NCI-H524 (cell line): ENCODE measurements around the gene C19orf18.
"Not testable (repeated sequence)": the region's sequence is repeated elsewhere in the genome, so short reads cannot be mapped to it uniquely, and the experiment has no call there.

ENCODE experiments used
- DNase-seq, 2 experiments: peaks; one replicate each; lab custom pipeline; 2025; lab: John Stamatoyannopoulos, UW

C19orf18 gene

DNA sequence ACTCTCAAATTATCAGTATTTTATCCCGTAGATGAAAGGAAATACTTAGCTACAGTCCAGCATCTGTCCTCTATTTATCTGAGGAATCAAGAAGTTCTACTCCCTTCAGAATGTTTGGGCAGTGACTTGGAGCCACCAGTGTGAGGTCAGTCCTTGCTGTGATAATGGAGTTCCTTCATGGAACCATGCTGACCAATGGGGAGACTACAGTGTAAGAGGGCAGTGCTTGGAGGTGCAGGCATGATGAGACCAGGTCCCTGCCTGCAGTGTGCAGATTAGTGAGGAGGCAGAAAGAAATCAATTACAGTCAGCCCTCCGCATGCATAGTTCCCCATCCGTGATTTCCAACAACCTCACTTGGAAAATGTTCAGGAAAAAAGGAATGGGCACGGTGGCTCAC, at the start of gene C19orf18:
C19orf18 (minus strand) TSS at position 101 of the 400 bp plus-strand sequence. CDS start 102 bp downstream, outside the sequence.
- DNase-seq: no peak

DNA sequence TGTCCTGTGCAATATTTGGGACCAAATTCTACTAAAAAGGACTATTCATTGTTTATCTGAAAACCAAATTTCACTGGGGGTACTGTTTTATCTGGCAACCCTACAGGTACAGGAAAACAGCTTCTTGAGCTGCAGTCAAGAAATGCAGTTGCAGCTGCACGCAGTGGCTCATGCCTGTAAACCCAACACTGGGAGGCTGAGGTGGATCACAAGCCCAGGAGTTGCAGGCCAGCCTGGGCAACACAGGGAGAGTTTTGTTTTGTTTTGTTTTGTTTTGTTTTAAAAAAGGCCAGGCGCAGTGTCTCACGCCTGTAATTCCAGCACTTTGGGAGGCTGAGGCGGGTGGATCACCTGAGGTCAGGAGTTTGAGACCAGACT, 47.9 kb upstream of the C19orf18 start:
- no peak for DNase-seq

DNA sequence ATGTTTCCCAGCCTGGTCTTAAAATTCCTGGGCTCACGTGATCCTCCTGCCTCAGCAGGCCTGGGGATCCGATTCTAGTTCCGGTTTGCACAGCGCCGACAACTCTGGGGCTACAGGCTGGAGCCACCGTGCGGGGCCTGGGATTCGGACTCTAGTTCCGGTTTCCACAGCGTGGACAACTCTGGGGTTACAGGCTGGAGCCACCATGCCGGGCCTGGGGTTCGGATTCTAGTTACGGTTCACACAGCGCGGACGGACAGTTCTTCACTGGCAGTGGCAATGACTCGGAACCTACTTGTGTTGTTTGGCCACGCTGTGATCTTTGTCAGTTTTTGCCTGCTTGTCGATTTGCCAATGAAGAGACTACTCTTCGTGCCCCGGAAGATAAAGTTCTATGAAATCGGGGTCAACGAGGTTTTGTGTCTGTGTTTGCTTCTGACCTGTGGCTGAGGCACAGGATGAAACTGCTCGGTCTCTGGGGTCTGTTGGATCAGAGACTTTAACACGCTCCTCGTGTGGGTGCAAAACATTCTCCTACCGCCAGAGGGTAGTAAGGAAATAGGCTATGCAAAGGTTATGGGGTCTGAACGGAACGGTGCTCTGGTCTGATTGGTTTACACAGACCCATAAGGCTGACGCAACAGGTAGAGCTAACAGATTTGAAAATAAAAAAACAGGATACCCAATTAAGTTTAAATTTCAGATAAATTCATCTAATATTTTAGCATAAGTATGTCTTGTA, 47.4 kb upstream of the C19orf18 start:
- peak; percentile 20 to 80 for DNase-seq

DNA sequence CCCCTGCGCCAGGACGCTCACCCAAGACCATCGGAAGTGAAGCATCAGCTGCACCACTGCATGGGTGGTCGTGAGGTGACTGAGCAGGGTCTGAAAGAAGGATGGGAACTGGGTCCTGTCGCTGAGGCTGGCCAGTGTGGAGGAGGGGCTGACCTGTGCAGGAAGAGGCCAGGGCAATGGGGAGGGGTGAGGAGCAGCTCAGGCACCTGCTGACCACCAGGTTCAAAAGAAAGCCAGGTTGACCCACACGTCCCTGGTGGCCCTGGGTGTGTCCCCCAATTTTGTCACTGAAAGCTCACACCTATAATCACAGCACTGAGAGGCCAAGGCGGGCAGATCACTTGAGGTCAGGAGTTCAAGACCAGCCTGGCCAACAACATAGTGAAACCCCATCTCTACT, 45.8 kb upstream of the C19orf18 start:
- no peak for DNase-seq

DNA sequence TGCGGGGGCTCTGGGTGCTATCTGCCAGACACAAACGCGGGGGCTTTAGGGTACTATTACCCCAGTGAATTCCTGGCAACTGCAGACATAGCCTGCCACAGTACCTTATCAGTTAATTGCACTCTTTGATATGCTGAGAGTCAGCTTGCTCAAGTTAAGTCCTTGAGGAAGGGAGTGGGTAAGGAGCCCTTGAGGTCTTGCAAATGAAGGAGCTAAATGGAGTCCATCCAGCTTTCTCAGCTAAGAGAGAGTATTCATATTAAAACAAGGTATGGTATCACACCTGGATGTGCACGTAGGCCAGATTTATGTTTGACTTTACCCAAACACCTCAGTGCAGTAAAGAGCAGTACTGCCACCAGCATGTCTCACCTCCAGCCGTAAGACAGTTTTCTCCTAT, 39.8 kb upstream of the C19orf18 start:
- DNase-seq: no peak

DNA sequence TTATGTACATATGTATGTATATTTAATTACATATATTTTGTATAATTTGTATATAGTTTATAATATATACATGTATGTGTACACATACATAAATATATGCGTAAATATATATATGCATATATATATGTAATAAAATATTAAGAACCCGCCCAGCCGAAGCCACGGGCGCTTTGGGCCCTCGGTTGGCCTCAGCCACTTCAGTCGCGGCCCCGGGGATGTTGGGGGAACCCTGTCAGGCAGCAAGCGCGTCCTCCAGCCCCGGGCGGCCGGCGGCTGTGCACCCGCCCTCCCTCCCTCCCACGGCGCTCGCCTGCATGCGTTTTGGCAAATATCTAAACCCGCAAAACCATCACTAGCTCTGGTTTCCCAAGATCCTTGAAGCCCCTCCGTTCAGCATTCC, 36.2 kb upstream of the C19orf18 start:
- DNase-seq: no peak

DNA sequence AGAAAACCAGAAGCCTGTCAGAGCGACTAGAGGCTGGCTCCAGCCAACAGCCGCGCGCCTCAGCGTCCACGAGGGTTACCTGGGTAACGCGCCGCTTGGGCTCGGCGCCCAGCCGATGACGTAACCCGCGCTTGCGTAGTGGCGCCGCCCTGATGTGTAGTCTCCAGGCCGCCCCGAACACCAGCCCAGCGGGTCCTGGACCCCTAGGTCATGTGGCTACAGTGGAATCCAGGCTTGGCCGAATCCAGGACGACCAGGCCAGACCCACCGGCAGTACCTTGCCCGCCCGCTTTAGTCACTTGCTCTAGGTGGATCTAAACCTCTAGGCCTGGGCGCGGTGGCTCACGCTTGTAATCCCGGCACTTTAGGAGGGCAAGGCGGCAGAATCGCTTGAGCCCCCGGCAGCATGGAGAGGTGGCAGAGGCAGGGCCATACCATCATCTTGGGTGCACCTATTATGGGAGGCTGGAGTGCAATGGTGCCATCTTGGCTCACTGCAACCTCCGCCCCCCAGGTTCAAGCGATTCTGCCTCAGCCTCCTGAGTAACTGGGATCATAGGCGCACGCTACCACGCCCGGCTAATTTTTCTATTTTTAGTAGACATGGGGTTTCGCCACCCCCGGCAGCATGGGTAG, 35.5 kb upstream of the C19orf18 start:
- peak; percentile 90 to 93 for DNase-seq

DNA sequence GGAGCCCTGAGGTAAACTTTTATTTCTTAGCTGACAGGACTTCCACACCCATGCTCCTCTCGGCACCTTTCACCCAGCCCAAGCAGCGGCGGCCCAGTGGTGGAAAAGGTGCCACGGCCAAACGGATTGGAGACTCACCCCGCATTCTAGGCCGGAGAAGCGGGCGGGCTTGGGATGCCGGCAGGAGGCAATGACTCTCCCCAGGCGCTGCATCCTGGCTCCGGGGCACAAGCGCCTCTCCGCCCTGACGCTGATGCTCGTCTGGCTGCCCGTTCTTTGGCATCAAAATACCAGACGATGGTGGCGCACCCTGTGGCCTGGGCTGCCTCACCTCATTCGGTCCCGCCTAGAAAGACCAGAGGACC, 34.9 kb upstream of the C19orf18 start:
- no peak for DNase-seq

DNA sequence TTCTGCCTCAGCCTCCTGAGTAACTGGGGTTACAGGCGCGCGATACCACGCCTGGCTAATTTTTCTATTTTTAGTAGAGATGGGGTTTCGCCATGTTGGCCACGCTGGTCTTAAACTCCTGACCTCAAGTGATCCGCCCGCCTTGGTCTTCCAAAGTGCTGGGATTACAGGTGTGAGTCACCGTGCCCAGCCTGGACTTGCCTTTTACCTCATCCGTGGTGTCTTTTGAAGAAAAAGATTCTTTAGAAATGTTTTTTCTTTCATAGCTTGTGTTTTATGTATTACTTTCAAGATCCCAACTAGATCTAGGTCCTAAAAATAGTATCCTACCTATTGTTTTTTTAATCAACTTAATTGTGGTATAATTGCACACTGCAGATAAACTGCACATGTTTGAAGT, 34.5 kb upstream of the C19orf18 start:
- DNase-seq: not testable (repeated sequence)

DNA sequence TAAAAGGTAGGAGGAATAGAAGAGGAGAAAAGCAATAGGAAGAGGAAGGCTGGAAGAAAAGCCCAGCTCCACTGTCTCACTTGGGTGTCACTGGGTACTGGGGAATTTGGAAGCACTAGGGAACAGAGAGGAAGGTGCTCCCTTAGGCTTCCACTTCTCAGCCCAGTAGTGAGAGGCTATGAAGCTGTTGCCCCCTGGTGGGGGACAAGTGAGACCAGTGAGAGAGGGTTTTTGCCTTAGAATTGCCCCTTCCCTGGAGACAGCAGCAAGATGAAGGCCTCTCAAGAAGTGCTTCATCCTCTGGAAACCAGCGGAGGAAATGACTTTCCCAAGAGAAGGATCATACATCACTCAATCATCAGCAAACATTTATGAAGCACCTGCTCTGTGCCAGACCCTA, 33.0 kb upstream of the C19orf18 start:
- peak in 1 of 2 experiments; percentile 33 for DNase-seq

DNA sequence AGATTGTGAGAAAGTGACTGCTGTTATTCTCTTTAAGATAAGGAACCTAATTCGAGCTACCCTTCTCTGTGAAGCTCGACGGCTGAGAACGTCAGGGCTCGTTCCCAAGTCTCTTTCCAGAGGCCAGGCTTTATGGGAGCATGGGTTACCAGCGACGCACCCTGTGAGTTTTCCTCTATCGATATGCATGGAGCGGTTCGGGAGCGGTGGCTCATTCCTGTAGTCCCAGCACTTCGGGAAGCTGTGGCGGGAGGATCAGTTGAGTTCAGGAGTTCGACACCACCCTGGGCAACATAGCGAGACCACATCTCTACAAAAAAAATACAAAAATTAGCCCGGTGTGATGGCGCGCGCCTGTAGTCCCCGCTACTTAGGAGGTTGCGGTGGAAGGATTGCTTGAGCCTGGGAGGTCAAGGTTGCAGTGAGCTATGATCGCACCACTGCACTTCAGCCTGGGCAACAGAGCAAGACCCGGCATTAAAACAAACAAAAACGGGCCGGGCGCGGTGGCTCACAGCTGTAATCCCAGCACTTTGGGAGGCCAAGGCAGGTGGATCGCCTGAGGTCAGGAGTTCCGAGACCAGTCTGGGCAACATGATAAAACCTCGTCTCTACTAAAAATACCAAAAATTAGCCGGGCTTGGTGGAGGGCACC, 29.0 kb upstream of the C19orf18 start:
- DNase-seq: peak in 1 of 2 experiments; percentile 31

DNA sequence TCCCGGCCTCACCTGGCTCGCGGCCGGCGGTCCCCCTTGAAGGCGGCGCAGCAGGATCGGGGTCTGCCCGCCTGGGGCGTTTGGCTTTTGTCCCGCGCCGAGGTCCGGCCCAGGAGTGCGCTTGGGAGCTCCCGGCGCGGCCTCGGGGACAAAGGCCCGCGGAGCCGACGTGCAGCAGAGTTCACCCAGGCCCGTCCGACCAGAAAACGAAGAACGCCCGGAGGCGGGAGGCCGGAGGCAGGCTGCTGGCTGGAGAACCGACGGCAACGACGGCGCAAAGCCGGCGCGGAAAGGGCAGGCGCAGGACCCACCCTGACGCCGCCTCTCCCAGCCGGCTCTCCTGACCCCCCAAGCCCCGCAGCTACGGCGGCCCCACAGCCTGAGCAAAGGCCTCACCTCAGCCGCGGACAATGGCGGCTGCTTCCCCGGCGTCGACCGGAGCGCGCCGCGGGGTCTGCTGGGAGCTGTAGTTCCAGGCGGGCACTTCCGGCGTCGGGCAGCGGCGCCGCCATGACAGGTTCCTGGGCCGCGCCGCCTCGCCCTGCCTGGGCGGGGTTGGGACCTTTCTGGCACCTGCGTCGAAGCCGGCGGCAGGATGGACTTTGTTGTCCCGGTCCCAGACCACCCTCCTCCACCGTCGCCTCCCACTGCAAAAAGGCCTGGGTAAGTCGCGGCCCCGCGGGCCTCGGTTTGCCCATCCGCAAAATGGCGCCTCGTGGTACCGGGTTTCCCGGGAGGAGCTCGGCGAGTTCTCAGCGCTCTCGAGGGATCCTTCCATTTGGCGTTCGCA, 28.2 kb upstream of the C19orf18 start, which contains the start of gene ZNF606:
ZNF606 (minus strand) TSS at position 437 of the 790 bp plus-strand sequence. CDS start 1,501 bp downstream, outside the sequence.
- peak; percentile 69 to 81 for DNase-seq

DNA sequence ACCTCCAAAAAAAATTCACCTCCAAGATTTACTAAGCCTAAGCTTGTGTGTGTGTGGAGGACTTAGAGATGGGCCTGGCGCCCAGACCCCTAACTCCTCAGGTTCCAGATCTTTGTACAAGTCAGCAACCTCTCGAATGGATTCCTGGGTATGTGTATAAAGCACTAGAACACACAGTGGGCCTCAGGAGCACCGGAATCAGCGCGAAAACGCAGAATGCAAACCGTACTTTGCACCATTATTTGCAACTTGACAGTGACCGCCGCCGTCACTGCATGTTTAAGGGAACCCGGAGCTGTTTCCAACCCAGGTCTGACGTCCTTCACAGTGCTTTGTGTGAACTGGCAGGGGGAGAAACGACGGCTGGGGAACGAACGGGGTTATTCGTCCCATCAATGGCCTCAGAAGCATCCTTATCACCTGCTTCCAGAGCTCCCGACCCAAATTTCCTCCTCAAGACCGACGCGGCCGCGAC, 27.6 kb upstream of the C19orf18 start:
- no peak for DNase-seq

DNA sequence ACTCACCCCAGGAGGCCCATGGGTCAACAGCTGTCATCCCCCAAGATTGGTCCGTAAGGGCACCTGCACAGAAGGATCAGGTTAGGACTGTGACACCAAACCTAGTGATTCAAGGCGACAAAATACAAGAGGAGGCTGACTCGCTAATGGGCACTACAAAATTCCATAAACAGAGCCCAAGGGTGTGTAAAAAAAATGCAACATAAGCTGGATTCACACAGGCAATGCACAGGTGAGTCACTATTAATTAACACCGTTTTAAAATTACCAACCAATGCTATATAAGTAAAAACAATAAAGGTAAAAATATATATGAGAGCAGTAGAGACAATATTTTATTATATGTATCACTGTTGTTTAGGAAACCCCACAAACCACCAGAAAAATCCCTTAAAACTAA, 26.3 kb upstream of the C19orf18 start:
- DNase-seq: no peak

DNA sequence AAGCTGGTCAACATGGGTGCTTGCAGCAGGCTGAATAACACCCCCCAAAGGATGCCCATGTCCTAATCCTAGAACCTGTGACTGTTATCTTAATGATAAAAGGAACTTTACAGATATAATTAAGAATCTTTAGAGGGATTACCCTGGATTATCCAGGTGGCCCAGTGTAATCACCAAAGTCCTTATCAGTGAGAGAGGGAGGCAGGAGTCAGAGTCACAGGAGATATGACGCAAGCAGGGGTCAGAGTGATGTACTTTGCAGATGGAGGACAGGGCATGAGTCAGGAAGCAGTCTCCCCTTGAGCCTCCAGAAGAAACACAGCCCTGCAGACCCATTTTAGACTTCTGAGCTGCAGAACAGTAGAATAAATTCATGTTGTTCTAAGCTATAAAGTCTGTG, 18.5 kb upstream of the C19orf18 start:
- no peak for DNase-seq

DNA sequence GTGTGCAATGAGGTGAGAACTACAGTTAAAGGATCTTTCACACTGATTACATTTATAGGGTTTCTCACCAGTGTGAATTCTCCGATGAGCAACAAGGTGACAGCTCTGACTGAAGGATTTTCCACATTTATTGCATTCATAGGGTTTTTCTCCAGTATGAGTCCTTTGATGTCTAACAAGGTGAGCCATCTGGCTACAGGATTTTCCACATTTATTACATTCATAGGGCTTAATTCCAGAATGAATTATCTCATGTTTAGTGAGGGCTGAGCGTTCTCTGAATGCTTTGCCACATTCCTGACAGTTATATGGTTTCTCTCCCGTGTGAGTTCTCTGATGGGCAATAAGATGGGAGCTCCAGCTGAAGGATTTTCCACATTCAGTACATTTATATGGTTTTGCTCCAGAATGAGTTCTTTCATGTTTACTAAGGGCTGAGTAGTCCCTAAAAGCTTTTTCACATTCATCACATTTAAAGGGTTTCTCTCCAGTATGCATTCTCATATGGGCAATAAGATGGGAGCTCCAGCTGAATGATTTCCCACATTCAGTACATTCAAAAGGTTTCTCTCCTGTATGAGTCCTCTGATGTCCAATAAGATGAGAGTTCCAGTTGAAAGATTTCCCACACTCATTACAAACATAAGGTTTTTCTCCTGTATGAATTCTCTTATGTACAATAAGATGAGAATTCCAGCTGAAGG, 4.4 kb upstream of the C19orf18 start:
- no peak for DNase-seq

DNA sequence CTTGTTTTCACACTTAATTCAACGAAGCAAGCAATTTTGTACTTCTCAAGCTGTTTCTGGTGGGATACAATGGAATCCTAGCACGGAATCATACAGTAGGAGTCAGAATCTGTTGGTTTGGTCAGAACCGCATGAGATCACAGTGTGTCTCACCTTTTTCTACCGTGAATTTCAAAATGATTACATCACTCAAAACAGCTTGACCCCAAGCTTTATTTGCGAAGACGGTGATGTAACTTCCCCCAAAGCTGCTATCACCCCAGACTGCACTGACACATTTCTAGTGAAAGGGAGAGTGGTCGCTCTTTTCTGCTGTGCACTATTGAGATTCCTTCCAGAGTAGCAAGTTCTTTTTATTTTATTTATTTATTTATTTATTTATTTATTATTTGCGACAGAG, 9.6 kb downstream of the C19orf18 start:
- no peak for DNase-seq

DNA sequence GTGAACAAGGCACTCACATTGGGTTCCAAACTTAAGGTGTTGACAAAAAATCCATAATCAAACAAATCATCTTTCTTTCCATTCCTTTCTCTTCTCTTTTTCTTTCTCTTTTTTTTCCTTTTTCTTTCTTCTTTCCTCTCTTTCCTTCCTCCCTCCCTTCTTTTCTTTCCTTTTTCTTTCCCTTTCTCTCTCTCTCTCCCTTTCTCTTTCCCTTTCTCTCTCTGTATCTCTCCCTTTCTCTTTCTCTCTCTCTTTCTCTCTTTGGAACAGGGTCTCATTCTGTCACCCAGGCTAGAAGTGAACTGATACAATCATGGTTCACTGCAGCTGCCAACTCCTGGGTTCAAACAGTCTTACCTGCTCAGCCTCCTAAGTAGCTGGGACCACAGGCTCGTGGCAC, 12.5 kb downstream of the C19orf18 start:
- no peak for DNase-seq

DNA sequence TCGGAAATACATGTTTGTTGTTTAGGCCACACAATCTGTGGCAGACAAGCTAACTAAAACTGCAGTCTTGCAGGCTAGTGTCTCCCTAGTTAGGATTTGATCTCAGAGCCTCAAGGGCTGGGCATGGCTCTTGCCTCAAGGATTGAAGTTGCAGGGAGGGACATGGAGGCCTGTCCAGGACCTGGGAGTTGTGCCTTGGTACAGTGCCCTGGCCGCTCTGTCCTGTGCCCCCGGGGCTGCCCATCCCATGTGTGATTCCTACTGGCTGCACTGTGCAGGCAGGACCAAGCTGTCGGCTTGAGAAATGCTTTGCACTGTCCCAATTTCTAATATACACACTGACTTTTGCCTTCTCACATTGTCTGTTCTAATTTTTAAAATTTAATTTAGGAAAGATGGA, 19.3 kb downstream of the C19orf18 start:
- DNase-seq: no peak

DNA sequence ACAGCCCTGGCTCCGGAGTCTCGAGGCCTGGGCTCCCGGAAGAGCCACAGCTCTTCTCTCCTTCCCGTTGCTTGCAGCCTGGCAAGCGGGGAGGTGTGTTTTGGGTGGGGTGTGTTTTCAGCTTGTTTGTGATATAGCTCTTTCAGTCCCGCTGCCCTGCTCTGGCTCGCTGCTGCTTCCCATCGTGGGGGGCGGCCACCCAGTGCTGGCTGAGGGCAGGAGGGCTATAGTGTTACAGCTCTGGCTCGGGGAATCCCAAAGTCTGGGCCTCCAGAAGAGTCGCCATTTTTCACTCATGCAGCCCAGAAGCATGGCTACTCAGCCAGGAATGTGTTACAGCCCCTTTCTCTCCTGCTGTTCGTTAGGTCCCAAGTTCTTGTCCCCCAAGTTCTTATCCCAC, 24.6 kb downstream of the C19orf18 start:
- DNase-seq: no peak

DNA sequence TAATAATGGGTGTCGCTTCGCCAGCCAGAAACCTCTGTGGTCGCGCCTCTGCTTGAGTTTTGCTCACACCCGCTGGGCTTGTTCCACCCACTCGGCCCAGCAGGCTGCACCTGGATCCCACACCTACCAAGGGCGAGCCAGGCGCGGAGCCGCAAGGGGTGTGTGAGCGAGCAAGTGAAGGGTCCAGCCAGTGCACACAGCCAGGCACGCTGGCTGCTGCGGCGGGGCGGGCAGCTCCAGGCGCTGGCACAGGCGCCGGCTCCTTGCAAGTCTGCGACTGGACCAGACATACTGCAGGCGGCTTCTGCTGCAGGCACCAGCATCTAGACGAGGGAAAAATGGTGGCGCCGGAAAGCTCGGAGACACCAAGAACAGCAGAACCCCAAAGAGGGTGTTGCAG, 25.0 kb downstream of the C19orf18 start:
- DNase-seq: no peak
